Progenitor cell of endocrine pancreas (in vitro differentiated cells): ENCODE measurements around the gene SNAI1. TPM values are rescaled to one million over a fixed set of nuclear protein-coding genes. Genes with fewer than 3 reads are reported as not detected.
"Not testable (repeated sequence)": the region's sequence is repeated elsewhere in the genome, so short reads cannot be mapped to it uniquely, and the experiment has no call there.

Experiments
- DNase-seq: peaks from one replicate; pipeline ENCODE4 v3.0.0; 2021; ENCODE audit warnings: low spot score; ENCODE audit not compliant: unreplicated experiment
- H3K27ac Mint-ChIP-seq: 2 replicates; pipeline ENCODE4 v1.8.0; 2021; ENCODE audit warnings: mild to moderate bottlenecking, moderate library complexity, mixed read lengths
- H3K27me3 Mint-ChIP-seq: 2 replicates; pipeline ENCODE4 v1.8.0; 2021; ENCODE audit warnings: mixed read lengths
- H3K36me3 Mint-ChIP-seq: 2 replicates; pipeline ENCODE4 v1.8.0; 2022; ENCODE audit warnings: mixed read lengths; ENCODE audit not compliant: insufficient read depth
- H3K4me1 Mint-ChIP-seq: 2 replicates; pipeline ENCODE4 v1.8.0; 2021; ENCODE audit warnings: low read depth, mixed read lengths
- H3K4me3 Mint-ChIP-seq: 2 replicates; pipeline ENCODE4 v1.8.0; 2021; ENCODE audit warnings: low read depth, mild to moderate bottlenecking, moderate library complexity, mixed read lengths
- H3K9me3 Mint-ChIP-seq: 2 replicates; pipeline ENCODE4 v1.8.0; 2021; ENCODE audit warnings: low read depth, mixed read lengths
- total RNA-seq: library from RNA; stranded (reverse); gene quantifications from 2 replicates; pipeline ENCODE4 v1.2.1, GENCODE V29; 2021
- TF ChIP-seq, protein P1 (sequence below): fragments of 200-600 bp; sonication (generic); IDR thresholded peaks from one replicate; pipeline ENCODE4 v1.5.0; 2021; ENCODE audit warnings: antibody characterized with exemption, mild to moderate bottlenecking; ENCODE audit not compliant: unreplicated experiment

Gene SNAI1
- total RNA-seq, 1 donor from 2014 or later: 1.7 TPM

DNA sequence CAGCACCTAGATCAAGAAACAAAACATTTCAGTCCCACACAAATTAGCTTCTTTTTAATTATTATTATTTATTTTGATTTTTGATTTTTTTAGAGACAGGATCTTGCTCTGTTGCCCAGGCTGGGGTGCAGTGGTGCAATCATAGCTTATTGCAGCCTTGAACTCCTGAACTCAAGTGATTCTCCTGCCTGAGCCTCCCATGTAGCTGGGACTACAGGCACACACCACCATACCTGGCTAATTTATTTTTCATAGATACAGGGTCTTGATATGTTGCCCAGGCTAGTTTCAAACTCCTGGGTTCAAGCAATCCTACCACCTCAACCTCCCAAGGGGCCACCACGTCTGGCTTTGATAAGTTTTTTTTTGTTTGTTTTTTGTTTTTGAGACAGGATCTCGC is 24.6 kb downstream of the SNAI1 start:
- DNase-seq: no peak
- Mint-ChIP-seq H3K4me1 (peaks cover 4% of the 10 kb centered on the region), H3K9me3 (no peaks in the 10 kb centered on the region), H3K27me3 (peaks cover 6% of the 10 kb centered on the region), H3K36me3 (no peaks in the 10 kb centered on the region), H3K27ac (no peak overlapping the region), H3K4me3 (no peak overlapping the region)
- TF ChIP-seq, protein P1, sequence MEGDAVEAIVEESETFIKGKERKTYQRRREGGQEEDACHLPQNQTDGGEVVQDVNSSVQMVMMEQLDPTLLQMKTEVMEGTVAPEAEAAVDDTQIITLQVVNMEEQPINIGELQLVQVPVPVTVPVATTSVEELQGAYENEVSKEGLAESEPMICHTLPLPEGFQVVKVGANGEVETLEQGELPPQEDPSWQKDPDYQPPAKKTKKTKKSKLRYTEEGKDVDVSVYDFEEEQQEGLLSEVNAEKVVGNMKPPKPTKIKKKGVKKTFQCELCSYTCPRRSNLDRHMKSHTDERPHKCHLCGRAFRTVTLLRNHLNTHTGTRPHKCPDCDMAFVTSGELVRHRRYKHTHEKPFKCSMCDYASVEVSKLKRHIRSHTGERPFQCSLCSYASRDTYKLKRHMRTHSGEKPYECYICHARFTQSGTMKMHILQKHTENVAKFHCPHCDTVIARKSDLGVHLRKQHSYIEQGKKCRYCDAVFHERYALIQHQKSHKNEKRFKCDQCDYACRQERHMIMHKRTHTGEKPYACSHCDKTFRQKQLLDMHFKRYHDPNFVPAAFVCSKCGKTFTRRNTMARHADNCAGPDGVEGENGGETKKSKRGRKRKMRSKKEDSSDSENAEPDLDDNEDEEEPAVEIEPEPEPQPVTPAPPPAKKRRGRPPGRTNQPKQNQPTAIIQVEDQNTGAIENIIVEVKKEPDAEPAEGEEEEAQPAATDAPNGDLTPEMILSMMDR: no peak

DNA sequence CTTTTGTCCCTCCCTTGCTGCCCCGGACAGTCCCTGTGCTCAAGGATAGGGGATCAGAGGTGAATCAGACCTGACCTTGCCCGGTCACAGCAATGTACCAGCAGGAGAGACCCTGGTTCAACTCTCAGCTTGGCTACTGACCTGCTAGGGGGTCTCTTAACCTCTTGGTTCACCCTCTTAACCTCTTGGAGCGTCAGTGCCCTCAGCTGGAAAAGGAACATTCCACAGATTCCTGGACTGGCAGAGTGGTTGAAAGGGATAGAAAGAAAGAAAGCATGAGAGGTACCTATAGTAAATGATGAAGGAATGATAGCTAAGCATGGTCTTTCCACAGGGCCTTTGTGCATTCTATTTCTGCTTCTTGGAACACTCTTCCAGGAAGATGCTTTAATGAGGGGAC is 25.2 kb downstream of the SNAI1 start:
- H3K27me3 Mint-ChIP-seq: peaks cover 6% of the 10 kb centered on the region
- H3K4me3 Mint-ChIP-seq: no peak overlapping the region
- peaks cover 6% of the 10 kb centered on the region for H3K4me1 Mint-ChIP-seq
- H3K36me3 Mint-ChIP-seq: no peaks in the 10 kb centered on the region
- no peaks in the 10 kb centered on the region for H3K9me3 Mint-ChIP-seq
- no peak overlapping the region for H3K27ac Mint-ChIP-seq
- DNase-seq: no peak
- TF ChIP-seq, protein P1: no peak

DNA sequence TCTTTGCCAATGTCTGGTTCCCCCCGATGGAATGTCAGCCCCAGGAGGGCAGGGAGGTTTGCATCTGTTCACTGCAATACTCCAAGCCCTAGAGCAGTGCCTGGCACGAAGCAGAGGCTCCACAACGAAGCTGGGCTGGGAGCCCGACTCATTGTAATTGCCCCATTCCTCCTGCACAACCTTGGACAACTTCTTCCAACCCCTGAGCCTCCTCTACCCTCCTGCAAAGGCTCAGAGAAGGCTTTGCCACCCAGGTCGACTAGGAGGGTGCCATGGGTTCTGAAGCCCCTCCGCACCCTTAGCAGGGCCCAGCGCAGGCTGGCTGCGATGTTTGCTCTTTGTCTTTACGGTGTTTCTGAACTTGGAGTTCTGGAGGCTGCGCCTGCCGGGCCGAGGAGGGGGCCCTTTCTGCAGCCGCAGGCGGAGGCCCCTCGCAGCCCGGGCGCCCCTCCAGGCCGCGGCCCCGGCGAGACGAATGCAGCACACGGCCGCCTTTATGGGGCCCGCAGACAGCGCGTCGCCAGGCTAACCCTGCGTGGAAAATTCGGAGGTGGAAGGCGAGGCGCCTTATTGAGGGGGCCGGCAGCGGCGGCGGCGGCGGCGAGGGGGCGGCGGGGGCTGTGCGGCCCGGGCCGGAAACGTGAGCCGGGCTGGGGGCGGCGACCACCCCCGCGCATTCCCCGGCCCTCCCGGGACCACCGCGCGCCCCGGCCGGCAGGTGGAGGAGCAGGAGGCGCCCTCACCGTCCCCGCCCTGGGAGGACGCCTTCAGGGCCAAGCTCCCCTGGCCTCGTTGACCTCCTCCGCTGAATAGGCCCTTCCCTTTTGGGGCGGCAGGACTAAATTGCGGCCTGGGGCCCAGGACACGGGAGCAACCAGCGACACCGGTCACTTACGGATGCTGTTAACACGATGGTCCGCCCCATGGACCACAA is 27.0 kb downstream of the SNAI1 start:
- no peak overlapping the region for H3K4me3 Mint-ChIP-seq
- peaks cover 9% of the 10 kb centered on the region for H3K27me3 Mint-ChIP-seq
- peaks cover 10% of the 10 kb centered on the region for H3K4me1 Mint-ChIP-seq
- DNase-seq: no peak
- H3K9me3 Mint-ChIP-seq: no peaks in the 10 kb centered on the region
- H3K27ac Mint-ChIP-seq: peak overlapping the region; percentile 57
- H3K36me3 Mint-ChIP-seq: no peaks in the 10 kb centered on the region
- TF ChIP-seq, protein P1: peak; percentile 10

DNA sequence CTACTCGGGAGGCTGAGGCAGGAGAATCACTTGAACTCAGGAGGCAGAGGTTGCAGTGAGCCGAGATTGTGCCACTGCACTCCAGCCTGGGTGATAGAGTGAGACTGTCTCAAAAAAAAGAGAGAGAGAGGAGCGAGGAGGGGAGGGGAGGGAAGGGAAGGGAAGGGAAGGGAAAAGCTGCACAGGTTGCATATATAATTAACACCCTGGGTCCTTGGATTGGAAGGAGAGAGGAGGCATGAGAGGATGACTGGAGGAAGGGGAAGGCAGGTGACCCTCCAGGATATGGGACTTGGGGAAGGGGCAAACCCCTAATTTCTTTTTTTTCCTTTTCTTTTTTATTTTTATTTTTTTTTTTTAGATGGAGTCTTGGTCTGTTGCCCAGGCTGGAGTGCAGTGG is 28.8 kb downstream of the SNAI1 start:
- not testable (repeated sequence) for DNase-seq, H3K36me3 Mint-ChIP-seq, H3K9me3 Mint-ChIP-seq, H3K27me3 Mint-ChIP-seq, H3K27ac Mint-ChIP-seq, H3K4me3 Mint-ChIP-seq
- peaks cover 11% of the 10 kb centered on the region for H3K4me1 Mint-ChIP-seq

DNA sequence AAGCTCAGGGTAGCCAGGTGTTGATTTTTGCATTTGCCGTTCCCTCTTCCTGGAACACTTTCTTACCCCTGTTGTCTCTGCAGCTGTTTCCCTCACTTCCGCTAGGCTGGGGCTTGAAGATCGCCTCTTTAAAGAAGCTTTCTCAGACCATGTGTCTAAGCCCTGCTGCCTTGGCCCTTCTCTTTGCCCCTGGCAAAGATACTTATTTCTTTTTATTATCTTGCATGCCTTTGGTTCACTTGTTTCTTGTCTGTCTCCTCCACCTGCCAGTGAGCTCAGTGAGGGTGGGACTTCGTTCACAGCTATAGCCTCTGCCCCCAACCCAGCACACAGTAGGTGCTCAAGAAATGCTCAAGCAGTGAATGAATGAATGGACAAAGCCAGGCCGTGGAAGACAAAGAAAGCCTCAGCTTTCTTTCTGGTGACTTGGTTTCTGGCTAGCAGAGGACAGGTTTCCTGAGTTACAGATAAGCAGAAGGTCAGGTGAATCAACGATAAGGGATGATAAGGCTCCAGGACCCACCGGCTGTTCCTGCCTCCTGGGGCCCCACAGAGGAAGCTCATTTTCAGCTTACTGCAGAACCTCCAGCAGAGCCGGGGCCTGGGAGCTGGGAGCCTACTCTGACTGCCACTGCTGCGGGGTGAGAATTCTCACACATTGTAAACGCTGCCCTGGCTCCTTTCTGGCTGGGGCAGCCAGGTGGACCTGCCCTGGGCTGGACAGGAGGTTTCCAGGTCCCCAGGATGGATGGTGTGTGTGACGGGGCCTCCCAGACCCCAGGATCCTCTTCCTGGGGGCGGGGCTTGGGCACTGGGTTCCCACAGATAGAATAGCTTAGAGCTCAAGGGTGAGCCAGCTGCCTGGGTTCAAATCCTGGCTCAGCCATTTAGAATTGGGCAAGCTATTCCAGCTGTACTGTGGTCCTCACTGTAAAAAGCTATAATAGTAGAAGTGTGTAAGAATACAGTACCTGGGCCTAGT is 29.8 kb downstream of the SNAI1 start:
- Mint-ChIP-seq H3K9me3 (no peaks in the 10 kb centered on the region), H3K27me3 (peaks cover 9% of the 10 kb centered on the region), H3K4me3 (no peak overlapping the region), H3K27ac (peak overlapping the region; percentile 49), H3K36me3 (no peaks in the 10 kb centered on the region), H3K4me1 (peaks cover 11% of the 10 kb centered on the region)
- TF ChIP-seq, protein P1: no peak
- DNase-seq: no peak
